Stimulated activated CD8-positive, alpha-beta memory T cell treated with anti-CD3 and anti-CD28 coated beads, Interleukin-7, amount 100 ng/mL, for 48 hours (primary cell): ENCODE measurements around the gene TENM4.

Experiments
- DNase-seq, 2 donors: peaks; one replicate each; pipeline ENCODE4 v3.0.0-alpha.2; 2020; ENCODE audit warnings: low read depth in 1 of 2; ENCODE audit errors: extremely low read depth in 1 of 2

The TENM4 gene

DNA sequence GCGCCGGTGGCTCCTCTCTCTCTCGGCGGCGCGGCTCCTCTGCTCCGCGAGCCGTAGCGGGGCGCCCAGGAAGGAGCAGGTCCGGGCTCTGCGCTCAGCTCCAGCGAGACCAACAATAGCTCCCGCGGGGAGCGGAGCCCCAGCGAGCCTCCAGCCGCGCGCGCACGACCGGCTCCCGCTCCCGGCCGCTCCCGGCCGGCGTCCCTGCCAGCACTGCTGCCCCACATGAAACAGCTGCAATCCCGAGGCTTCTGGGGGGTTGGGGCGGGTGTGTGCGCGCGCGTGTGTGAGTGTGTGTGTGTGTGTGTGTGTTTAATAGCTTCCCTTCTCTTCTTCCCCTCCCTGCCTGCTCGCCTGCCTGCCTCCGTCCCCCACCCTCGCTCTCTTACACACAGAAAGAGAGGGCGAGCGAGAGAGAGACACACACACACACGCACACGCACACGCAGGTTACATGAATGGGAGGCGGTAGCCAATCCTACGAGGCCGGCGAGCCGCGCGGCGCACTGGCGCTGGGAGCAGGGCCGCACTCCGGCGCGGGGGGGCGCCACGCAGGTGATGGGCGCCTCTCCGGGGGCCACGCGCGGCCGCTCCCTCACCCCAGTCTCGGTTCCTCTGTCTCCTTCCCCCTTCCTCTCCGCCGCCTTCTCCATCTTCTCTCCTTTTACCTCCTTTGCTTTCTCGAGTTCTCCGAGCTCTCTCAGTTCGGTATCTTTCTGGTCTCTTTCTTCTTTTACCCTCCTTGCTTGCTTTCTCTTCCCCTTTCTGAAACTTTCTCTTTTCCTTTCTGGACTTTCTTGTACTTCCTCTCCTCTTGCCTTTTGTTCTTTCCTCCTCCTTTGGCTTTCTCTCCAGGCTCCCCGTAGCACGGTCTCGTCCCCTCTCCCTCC lies at the start of gene TENM4:
TSS of gene TENM4 (minus strand) at position 460 of the 890 bp plus-strand sequence. CDS start 371,086 bp downstream, outside the sequence.
- no peak for DNase-seq

GRCh38 chr11:79488286-79488685 lies 47.5 kb upstream of the TENM4 start:
- DNase-seq, result no peak

- no peak for DNase-seq
Observed at GRCh38 chr11:79487412-79487811, 46.6 kb upstream of the TENM4 start.

DNA sequence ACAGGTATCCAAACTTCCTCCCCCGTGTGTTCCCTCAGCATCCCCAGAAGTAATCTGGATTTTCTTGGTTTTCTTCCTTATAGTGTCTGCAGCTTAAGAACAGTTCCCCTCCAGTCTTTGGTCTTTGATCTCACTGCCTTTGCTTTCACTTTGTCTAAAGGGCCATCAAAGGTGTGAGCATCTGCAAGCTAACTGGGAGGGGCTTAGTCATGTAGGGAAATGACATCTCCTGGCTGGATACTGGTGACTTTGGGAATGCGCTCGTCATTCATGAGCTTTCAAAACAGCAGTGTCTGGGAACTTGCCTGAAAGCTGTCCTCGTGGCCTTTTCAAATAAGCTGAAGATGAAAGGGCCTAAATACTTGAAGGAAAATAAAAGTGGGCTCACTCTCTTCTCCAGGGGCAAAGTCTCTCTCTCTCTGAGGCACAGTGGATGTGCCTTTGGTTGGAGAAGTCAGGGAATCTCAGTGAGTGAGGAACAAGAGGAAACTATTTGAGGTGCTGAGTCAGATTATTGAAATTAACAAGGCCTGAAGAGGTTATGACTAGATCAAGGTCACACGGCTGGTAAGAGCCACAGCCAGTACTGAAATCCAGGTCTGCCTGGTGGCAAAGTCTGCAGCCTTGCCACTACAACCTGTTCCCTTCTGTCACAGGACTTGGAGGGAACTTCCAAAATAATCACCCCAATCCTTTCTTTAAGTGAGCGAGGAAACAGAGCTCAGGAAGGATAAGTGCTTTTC lies 45.6 kb upstream of the TENM4 start:
- DNase-seq, result no peak

- no peak for DNase-seq
Observed at GRCh38 chr11:79485694-79486093, 44.9 kb upstream of the TENM4 start.

DNA sequence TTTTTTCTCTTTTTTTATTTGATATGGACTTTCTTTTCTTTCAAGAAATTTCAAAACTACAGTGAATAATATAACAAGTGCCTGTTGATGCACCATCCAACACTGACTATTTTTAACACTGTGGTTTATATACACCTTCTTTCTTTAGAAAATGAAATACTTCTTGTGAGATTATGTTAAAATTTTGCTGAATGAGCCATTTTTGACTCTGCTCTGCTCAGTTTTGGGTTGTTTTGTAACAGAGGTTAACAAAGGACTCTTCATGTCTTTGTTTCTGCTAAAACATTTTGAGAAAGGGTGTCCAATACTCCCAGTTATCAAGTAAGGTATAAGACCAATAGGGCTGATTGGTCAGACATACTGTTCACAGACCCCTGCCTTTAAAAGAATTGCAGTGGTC lies 44.0 kb upstream of the TENM4 start:
- no peak for DNase-seq

GRCh38 chr11:79482800-79483199 lies 42.0 kb upstream of the TENM4 start:
- DNase-seq, result no peak

DNA sequence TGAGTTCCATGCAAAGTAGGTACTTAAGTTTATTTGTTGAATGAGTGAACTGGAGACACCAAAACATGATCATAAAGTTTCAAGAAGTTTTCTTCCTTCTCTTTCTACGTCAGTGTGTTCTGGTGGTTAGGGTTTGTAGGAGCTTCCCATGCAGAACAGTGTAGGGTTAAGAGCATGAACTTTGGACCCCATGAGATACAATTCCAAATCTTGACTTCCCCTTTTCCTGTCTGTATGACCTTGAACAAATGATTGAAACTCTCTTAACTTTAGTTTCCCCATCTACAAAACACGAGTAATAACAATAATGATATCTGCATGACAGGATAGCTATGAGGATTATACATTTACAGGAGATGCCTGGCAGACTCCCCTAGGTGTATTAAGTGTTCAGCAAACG lies 41.0 kb upstream of the TENM4 start:
- DNase-seq, result no peak

DNA sequence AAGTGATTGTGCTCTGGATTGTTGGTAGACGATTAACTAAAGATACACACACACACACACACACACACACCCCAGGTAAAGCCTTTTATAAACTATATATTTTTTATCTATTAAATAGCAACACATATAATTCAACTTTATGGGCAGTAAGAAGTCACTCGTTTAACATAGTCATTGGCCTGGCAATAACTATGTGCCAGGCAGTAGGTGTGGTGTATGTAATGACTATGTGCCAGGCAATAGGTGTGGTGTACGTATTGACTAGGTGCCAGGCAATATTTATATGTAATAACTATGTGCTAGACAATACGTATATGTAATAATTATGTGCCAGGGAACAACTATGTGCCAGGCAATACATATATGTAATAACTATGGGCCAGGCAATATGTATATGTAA lies 40.0 kb upstream of the TENM4 start:
- DNase-seq, result no peak

GRCh38 chr11:79472819-79473529 lies 32.1 kb upstream of the TENM4 start:
- DNase-seq, result no peak

DNA sequence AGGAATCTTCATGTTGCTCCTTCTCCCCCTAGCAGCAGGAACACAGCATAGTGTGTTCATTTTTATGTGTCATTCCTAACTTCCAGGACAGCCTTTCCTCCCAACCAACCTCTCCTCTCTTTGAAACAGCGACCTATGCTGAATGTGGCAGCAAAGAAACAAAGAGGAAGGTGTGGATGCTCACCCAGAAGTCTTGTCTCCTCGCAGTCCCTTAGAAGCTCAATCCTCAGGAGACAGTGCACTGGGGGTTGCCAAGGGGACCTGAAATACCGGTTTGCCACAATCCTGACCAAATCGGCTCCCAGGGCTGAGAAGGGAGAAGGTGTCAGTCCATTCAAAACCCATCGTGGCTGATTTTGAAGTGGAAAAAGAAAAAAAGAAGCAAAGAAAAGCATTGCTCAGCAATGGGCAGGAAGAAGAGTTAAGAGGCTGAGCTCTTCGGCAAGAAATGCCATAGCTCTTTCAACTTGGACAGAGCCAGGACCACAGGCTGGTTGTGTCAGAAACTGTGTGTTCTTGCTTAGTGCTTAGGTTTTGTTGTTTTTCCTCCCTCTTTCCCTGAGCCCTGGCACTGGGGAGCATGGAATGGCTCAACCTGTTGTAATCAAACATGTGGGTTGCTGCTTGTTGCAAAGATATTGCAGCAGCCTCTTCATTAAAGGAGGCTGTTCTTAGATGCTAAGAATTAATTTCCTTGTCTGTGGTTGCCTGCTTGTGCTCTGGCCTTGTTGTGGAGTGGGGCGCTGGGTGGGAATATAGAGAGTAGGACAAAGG lies 30.4 kb upstream of the TENM4 start:
- no peak for DNase-seq

DNA sequence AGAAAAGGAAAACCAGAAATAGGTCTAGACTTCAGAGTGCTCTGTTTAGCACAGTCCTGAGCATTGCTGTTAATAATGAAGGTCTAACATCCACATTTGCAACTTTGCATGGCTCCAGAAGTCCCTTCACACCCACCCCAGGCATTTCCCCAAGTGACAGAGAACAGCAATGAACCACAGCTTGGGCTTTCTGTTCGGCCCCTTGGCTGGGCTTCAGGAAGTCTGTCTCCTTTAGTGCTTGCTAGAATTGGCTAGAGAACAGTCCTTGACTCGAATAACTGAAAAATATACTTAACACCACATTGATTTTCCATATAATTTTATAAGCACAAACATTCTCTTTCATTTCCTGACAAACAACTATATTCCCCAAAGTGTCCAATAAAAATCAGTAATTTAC lies 29.3 kb upstream of the TENM4 start:
- DNase-seq, result no peak

GRCh38 chr11:79467761-79468160 lies 26.9 kb upstream of the TENM4 start:
- no peak for DNase-seq

GRCh38 chr11:79466411-79466810 lies 25.6 kb upstream of the TENM4 start:
- no peak for DNase-seq

DNA sequence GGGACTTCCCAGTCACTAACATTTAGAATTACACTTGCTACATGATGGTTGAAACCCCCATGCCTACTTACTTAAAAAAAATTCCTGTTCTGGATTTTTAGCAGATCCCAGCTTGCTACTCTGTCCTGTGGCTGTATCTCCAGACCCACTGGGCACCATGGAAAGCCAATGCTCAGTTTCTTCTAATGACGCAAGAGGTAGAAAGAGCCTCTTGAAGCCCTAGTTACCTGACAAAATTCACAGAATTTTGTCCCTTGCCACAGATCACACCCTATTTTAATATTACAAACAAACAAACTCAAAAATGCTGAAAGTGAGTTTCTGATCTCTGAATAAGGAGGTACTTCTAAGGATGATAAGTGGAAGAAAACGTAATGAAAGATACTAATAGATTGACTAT lies 24.3 kb upstream of the TENM4 start:
- no peak for DNase-seq

GRCh38 chr11:79461666-79462645 lies 21.1 kb upstream of the TENM4 start:
- no peak for DNase-seq

DNA sequence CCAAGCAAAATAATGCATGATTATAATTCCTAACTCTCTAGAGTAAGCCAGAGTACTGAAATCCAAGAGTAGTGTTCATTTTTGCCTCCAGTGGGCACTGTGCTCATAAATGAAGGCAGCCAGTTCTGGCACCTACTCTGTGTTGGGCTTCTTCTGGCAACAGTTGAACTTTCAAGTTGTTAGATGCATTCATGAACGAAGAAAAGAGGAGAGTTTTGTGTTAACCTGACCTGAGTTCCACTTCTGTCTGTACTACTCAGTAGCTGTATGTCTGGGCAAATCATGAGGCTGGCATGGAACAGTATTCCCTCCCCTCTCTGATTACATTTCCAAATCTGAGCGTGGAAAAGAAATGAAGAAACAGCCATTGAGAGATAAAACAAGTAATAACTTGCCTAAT lies 20.3 kb upstream of the TENM4 start:
- DNase-seq, result no peak

DNA sequence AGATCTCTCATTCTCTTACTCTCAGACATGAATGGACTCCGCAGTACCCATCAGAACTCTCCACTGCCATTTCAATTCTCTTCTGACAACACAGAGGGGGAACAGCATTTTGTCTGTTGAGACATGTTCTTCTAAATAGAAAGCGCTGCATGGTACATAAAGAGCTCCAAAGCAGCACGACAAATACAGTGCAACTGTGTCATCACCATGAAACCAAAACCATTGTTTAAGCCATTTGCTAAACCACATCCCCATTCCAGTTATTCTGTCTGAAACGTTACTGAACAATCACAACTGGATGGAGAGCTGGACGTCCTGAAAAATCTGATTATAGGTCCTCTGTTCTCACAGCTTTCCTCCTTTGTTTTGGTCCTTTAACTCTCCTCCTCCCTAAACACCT lies 17.9 kb upstream of the TENM4 start:
- DNase-seq, result no peak

DNA sequence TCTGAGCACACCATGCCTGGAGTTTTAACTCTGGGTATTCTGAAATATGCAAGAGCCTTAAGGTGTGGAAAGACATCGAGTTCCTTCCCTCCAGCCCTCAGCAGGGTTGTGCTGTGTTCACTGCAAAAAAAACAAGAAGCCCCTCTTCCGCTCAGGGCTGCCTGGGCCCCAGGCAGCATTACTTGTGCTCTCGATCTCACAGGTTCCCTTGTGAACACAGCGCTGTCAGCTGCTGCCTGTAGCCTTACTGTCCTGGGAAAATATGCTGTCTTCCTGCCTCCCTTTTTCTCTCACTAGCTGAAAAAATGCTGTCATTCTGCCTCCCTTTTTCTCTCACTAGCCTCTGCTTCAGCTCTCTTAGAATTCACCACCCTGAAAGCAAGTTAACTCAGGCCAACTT lies 15.7 kb upstream of the TENM4 start:
- no peak for DNase-seq

DNA sequence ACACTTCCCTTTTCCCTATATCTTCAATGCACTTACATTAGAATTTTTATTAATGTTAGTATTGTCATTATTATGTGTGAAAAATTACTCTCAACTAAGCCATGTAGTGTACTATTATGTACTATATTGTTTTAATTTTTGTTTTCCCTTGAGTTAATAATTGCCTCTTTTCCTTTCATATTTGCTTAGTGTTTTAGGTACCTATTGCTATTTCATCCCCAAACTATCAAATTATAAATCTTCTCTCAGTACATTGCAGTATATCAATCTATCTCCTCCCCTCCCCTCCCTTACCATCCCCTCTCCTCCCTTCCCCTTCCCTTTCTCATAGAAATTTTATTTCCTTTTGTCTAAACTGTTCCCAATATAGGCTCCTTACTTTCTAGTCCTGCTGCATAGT lies 12.8 kb upstream of the TENM4 start:
- no peak for DNase-seq
